ENCODE measurements around the gene TNFSF4. TPM values are rescaled to one million over a fixed set of nuclear protein-coding genes. Genes with fewer than 3 reads are reported as not detected.

Gene TNFSF4
- polyA plus RNA-seq, 1 of the 3 experiments (the other 2 are of a cell fraction): 25.9 TPM

DNA sequence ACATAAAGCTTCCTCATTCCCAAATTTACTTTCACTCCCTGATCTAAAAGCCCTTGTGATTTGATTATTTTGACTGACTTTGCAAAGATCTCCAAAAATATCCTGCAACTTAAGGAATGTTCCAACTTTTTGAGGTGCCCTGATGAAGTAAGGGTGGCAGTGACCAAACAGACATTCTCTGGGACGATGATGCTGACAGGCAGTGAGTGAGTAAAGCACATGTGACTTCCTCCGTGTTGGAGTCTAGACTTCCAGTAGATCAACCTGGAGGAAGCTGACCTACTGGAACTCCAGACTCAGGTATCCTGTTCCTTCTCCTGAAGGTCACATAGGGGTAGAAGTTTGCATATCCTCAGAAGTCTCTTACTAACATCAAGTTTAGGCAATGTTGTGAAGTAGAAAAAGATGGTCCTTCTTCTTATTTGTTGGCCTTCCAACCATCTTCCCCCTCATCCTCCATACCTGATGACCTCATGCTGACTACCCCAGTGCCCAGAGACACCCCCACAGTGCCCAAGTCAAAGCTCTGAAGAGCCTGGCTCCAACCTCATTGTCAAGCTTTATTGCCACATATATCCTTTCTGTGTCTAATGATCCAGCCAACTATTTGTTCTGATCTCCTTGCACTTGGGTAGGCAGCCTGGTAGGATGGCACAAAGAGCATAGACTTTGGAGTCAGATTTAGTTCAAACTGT, 16.0 kb downstream of the TNFSF4 start:
- DNase-seq: no peak
- no peaks in the 10 kb centered on the region for H3K9me3 ChIP-seq
- no peak for TF ChIP-seq GATA2 (CRISPR knock-in tag; IDR thresholded peaks at IDR 0.05)
- TF ChIP-seq POLR2AphosphoS5 (IDR thresholded peaks at IDR 0.05; ENCODE audit: low read depth, low read length): no peak
- no peak for TF ChIP-seq TCF12 (IDR thresholded peaks at IDR 0.05)
- no peak for TF ChIP-seq NRF1 (IDR thresholded peaks at IDR 0.05; ENCODE audit: low read depth, low read length)
- no peak for TF ChIP-seq RAD21 (IDR thresholded peaks at IDR 0.05; ENCODE audit: low read length)
- no peak for TF ChIP-seq TAF1 (IDR thresholded peaks at IDR 0.05; ENCODE audit: borderline replicate concordance, low read depth, low read length)
- no peak for TF ChIP-seq YY1 (IDR thresholded peaks at IDR 0.05; ENCODE audit: low read depth)
- no peak for TF ChIP-seq USF2 (IDR thresholded peaks at IDR 0.05; ENCODE audit: borderline replicate concordance, low read depth, low read length)
- no peak for TF ChIP-seq RCOR1 (IDR thresholded peaks at IDR 0.05; ENCODE audit: low read length)
- no peak for TF ChIP-seq RXRA (IDR thresholded peaks at IDR 0.05; ENCODE audit: borderline replicate concordance, low read depth)
- TF ChIP-seq FOXM1 (IDR thresholded peaks at IDR 0.05; ENCODE audit: low read depth): no peak
- no peak for TF ChIP-seq USF1 (IDR thresholded peaks at IDR 0.05; ENCODE audit: borderline replicate concordance, low read depth)
- TF ChIP-seq MXI1 (IDR thresholded peaks at IDR 0.05; ENCODE audit: low read depth, low read length): no peak
- no peak overlapping the region for H3K4me3 ChIP-seq (ENCODE audit: low read depth in 2 of 2, low read length in 1 of 2)
- no peaks in the 10 kb centered on the region for H3K79me2 ChIP-seq (ENCODE audit: insufficient read depth)
- H4K20me1 ChIP-seq (ENCODE audit: insufficient read depth): no peaks in the 10 kb centered on the region
- no peak overlapping the region for H3K4me2 ChIP-seq
- peaks cover 6 to 8% of the 10 kb centered on the region in 2 experiments; a peak in 3 of 4 replicates for H3K4me1 ChIP-seq (ENCODE audit: control insufficient read depth in 1 of 2, insufficient read depth in 2 of 2, low read depth in 1 of 2, low read length in 1 of 2)
- H3K9me2 ChIP-seq: no peaks in the 10 kb centered on the region
- H3F3A ChIP-seq (replicated peaks; ENCODE audit: insufficient read depth): peaks cover 8% of the 10 kb centered on the region
- peaks cover 0 to 9% of the 10 kb centered on the region in 2 experiments for H3K36me3 ChIP-seq (replicated peaks in 1 of 2; ENCODE audit: control insufficient read depth in 1 of 2, insufficient read depth in 2 of 2, low read length in 1 of 2)
- ChIA-PET CTCF (interaction anchor here (2.6 kb wide), 1 partner anchor 11 kb away, joined by 13 read pairs; no protein-coding TSS in a partner anchor), POLR2A (no interaction called here)
- H2AFZ ChIP-seq (ENCODE audit: low read depth): no peak overlapping the region
- peak overlapping the region in 1 of 2 experiments; percentile 23; a peak in 1 of 4 replicates for H3K27ac ChIP-seq (ENCODE audit: low read depth in 2 of 2, low read length in 1 of 2)
- 20% methylated on average over 2 of the region's 2 CpGs for WGBS (ENCODE audit: low lambda C conversion rate)
- no peak overlapping the region for H3K9ac ChIP-seq
- H3K27me3 ChIP-seq (ENCODE audit: insufficient read depth): no peaks in the 10 kb centered on the region

DNA sequence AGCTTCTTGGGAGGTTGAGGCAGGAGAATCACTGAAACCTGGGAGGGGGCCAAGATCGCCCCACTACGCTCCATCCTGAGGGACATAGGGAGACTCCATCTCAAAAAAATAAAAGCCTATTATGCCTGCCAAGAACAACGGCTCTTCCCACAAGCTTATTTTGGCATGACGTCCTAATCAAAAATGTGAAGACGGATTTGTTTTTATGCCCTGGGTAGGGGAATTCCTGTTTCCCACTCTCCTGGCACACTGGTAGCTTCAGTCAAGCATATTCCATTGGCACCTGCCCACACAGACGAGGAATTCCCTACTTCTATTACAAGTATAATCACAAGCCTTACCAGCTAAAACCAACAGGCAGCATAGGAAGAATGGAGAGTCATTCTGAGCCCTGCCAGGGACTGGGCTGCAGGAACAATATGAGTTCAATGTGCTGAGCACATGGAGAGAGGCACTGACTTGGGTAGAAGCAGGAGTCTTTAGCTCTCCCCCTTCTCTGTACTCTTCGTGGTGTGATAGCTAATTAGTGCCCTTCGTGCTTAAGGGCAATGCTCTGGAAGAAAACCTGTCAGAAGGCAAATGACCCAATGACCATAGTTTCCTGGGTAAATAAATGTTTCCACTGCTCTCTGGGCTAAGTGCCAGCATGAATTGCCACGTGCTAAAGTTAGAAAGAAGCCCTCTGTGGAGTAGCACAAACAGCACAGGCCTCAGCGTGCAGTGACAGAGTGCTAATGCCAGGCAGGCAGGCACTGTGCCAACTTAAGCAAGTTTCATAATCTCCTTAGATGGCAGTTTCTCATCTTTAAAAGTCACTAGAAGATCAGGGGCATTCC, 16.8 kb downstream of the TNFSF4 start:
- POLR2A ChIA-PET: no interaction called here
- no peak overlapping the region for H3K4me2 ChIP-seq
- H3K4me1 ChIP-seq (ENCODE audit: control insufficient read depth in 1 of 2, insufficient read depth in 2 of 2, low read depth in 1 of 2, low read length in 1 of 2): peaks cover 6 to 8% of the 10 kb centered on the region in 2 experiments; a peak in 3 of 4 replicates
- H3K9me3 ChIP-seq: no peaks in the 10 kb centered on the region
- H3K79me2 ChIP-seq (ENCODE audit: insufficient read depth): no peaks in the 10 kb centered on the region
- H3F3A ChIP-seq (replicated peaks; ENCODE audit: insufficient read depth): peaks cover 8% of the 10 kb centered on the region
- no peak overlapping the region for H3K4me3 ChIP-seq (ENCODE audit: low read depth in 2 of 2, low read length in 1 of 2)
- TF ChIP-seq USF1 (IDR thresholded peaks at IDR 0.05; ENCODE audit: borderline replicate concordance, low read depth) (peak; percentile 49; the same call in 1 of the 2 replicates), FOXJ3 (CRISPR knock-in tag; IDR thresholded peaks at IDR 0.05) (no peak), NFIC (IDR thresholded peaks at IDR 0.05; ENCODE audit: borderline replicate concordance) (peak; percentile 87), CHD2 (IDR thresholded peaks at IDR 0.05; ENCODE audit: low read length, partially characterized antibody) (no peak), TCF12 (IDR thresholded peaks at IDR 0.05) (no peak), PBX3 (IDR thresholded peaks at IDR 0.05) (peak; percentile 48), MAX (IDR thresholded peaks at IDR 0.05; ENCODE audit: low read depth) (peak; percentile 97)
- 47% methylated on average over 10 of the region's 10 CpGs for WGBS (ENCODE audit: low lambda C conversion rate)
- DNase-seq: no peak
- no peaks in the 10 kb centered on the region for H3K27me3 ChIP-seq (ENCODE audit: insufficient read depth)
- H4K20me1 ChIP-seq (ENCODE audit: insufficient read depth): no peaks in the 10 kb centered on the region
- peaks cover 0 to 16% of the 10 kb centered on the region in 2 experiments for H3K36me3 ChIP-seq (replicated peaks in 1 of 2; ENCODE audit: control insufficient read depth in 1 of 2, insufficient read depth in 2 of 2, low read length in 1 of 2)
- no peak overlapping the region for H2AFZ ChIP-seq (ENCODE audit: low read depth)
- H3K27ac ChIP-seq (ENCODE audit: low read depth in 2 of 2, low read length in 1 of 2): peak overlapping the region in 1 of 2 experiments; percentile 63; a peak in 1 of 4 replicates
- no peak overlapping the region for H3K9ac ChIP-seq
- H3K9me2 ChIP-seq: no peaks in the 10 kb centered on the region
- CTCF ChIA-PET: interaction anchor here (1.3 to 2.6 kb wide), 2 partner anchors 12 to 447 kb away, joined by 3 to 13 read pairs; no protein-coding TSS in a partner anchor

Data from SK-N-SH (cell line).